Measurements from ENCODE around the gene MUL1.

MUL1 gene

DNA sequence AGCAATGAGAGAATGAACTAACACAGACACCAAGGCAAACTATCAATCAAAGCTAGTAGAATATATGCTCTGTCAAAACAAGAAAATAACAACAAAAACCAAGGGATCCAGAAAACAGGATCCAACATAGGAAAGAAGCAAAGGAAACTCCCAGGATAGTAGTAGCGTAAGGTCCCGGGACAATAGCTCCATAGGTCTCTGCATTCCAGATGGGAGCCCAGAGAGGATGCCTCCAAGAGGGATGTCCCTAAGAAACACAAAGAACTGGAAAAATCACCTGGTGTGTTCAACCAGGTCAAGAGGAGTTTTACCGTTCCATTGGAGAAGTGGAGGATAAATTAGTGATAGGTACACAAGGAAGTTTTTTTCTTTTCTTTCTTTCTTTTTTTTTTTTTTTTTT, 38.7 kb upstream of the MUL1 start:
- no peak overlapping the region for H3K4me3 ChIP-seq (ENCODE audit: low read depth, low read length)
- TF ChIP-seq, protein P1, sequence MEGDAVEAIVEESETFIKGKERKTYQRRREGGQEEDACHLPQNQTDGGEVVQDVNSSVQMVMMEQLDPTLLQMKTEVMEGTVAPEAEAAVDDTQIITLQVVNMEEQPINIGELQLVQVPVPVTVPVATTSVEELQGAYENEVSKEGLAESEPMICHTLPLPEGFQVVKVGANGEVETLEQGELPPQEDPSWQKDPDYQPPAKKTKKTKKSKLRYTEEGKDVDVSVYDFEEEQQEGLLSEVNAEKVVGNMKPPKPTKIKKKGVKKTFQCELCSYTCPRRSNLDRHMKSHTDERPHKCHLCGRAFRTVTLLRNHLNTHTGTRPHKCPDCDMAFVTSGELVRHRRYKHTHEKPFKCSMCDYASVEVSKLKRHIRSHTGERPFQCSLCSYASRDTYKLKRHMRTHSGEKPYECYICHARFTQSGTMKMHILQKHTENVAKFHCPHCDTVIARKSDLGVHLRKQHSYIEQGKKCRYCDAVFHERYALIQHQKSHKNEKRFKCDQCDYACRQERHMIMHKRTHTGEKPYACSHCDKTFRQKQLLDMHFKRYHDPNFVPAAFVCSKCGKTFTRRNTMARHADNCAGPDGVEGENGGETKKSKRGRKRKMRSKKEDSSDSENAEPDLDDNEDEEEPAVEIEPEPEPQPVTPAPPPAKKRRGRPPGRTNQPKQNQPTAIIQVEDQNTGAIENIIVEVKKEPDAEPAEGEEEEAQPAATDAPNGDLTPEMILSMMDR (IDR thresholded peaks at IDR 0.05; ENCODE audit: low read depth, low read length) = no peak

DNA sequence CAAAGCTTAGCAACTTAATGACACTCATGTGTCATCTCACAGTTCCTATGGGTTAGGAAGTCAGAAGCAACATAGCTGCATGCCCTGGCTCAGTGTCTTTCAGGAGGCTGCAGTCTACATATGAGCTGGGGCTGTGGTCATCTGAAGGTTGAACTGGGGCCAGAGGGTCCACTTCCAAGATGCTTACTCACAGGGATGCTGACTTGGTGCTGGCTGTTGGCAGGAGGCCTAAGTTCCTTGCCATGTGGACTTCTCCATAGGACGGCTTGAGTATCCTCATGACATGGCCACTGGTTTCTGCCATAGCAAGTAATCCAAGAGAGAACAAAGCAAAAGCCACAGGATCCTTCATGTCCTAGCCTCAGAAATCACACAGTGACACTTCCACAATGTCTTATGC, 32.3 kb upstream of the MUL1 start:
- TF ChIP-seq, protein P1 (IDR thresholded peaks at IDR 0.05; ENCODE audit: low read depth, low read length) = no peak
- H3K4me3 ChIP-seq (ENCODE audit: low read depth, low read length) = no peak overlapping the region

DNA sequence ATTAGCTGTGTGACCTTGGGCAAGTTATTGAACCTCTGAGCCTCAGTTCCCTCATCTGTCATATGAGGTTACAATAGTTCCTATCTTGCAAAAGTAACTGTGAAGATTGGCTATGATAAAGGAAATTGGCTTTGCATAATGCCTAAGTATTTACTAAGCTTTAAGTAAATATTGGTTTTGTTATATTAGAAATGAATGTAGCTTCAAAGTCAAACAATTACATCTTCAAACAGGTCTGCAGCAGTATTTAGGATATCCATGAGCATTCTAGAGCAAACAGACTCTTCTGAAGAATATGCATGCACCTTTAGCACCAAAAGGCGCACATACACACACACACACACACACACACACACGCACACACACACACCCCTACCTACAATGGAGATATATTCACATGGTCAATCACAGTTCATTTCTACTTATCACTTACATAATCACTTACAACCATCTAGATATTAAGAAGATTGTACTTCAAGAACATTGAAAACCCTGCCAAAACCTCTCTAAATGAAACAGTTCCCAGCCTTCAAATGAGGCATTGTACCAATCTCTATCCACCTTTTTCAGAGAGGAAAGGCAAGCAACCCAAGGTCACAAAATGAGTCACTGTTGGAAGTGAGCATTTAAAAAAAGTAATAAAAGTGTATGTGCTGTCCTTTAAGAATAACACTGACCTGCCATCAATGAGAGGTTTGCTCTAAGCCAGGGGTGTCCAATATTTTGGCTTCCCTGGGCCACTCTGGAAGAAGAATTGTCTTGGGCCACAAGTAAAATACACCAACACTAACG, 31.0 kb upstream of the MUL1 start:
- no peak overlapping the region for H3K4me3 ChIP-seq (ENCODE audit: low read depth, low read length)
- TF ChIP-seq, protein P1 (IDR thresholded peaks at IDR 0.05; ENCODE audit: low read depth, low read length) = no peak

DNA sequence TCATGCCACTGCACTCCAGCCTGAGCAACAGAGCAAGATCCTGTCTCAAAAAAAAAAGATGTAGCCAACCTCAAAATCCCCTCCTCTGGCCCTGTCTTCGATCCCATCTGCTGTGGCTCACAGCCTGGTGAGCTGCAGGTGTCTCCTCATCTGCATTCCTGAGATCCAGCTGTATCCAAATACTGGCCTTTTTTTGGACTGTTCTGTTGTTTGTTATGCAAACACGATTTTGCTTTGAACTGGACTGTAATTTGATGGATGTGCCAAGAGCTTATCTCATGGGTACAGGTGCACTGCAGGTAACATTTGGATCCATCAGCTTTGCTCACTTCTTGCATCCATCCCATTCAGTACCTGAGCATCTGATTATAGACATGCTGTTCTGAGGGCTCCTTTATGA, 30.3 kb upstream of the MUL1 start:
- H3K4me3 ChIP-seq (ENCODE audit: low read depth, low read length) = no peak overlapping the region
- TF ChIP-seq, protein P1 (IDR thresholded peaks at IDR 0.05; ENCODE audit: low read depth, low read length) = no peak

DNA sequence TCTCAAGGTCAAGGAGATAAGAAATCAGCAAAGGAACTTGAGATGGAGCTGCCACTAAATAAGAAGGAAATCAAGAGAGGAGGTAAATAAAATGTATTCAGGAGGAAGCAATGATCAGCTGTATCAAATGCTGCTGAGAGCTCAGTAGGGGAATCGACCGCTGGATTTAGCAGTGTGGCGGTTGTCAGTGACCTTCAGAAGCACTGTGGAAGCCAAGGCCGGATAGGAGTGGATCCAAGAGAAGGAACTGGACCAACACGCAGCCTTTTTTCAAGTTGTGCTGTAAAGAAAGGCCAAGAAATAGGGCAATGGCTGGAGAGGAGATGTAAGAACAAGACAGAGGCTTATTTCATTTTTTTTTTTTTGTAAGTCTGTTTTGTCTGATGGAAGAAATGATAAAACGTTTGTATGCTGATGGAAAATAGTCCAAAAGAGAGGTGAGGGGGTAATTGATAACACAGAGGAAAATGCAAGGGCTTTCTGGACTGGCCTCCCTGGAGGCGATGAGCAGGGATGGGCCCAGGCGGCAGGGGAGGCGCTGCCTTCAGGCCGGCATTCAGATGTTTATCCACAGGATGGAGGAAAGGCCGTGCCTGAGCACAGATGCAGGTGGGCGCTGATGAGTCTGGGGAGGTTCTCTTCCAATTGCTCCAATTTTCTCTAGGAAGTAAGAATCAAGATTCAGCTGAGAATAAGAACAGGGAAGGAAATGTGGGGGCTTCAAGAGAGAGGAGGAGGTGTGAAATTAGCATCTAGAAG, 26.9 kb upstream of the MUL1 start:
- H3K4me3 ChIP-seq (ENCODE audit: low read depth, low read length) = no peak overlapping the region
- TF ChIP-seq, protein P1 (IDR thresholded peaks at IDR 0.05; ENCODE audit: low read depth, low read length) = no peak

DNA sequence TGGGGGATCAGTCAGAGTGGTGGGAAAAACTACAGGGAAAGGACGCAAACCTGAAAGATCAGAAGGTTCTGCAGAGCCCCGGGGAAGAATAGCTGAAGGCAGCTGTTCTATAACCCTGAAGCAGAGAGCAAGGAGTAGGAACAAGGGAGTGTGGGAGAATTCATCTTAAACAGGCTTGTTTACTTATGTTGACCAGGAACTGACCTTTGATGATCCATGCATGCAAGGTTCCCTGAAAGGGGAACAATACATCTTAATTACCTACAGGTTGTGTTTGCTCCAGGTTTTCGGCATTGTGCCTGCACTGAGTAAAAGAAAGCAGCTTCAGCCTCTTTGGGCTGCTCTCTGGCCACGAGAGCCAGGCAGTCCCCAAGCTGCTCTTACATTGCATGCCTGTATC, 25.7 kb upstream of the MUL1 start:
- no peak overlapping the region for H3K4me3 ChIP-seq (ENCODE audit: low read depth, low read length)
- TF ChIP-seq, protein P1 (IDR thresholded peaks at IDR 0.05; ENCODE audit: low read depth, low read length) = no peak

DNA sequence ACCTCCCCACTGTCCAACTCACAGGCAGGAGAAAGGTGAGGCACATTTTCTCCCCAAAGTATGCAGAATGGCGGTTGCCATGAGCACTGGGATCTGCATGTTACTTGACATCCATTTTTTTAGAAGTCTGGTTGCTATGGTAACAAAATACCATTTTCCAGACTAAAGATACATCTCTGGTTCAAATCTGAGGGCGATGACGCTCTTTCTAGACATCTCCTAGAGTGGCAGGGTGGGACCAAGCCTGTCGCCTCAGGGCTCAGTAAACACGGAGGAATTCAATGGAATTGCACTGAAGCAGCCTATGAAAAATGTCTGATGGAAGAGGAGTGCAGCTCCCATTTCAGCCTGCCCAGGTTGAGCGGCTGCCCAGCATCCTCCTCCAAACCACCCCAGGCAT, 22.9 kb upstream of the MUL1 start:
- H3K4me3 ChIP-seq (ENCODE audit: low read depth, low read length) = no peak overlapping the region
- TF ChIP-seq, protein P1 (IDR thresholded peaks at IDR 0.05; ENCODE audit: low read depth, low read length) = no peak
